GM18507 (cell line): ENCODE measurements around the gene KCNMA1.
"Not testable (repeated sequence)": the region's sequence is repeated elsewhere in the genome, so short reads cannot be mapped to it uniquely, and the experiment has no call there.

ENCODE experiments used
- DNase-seq: peaks from one replicate; pipeline ENCODE4 v3.0.0; 2011; ENCODE audit warnings: low read depth; ENCODE audit not compliant: insufficient read length; ENCODE audit errors: extremely low spot score
- FAIRE-seq: peaks from 2 replicates; lab custom pipeline; 2011; peaks lifted over from hg19 to GRCh38; lab: Jason Lieb, UNC

The KCNMA1 gene

GRCh38 chr10:77416311-77417135 is 221.1 kb downstream of the KCNMA1 start:
- DNase-seq, result no peak
- no peak for FAIRE-seq

DNA sequence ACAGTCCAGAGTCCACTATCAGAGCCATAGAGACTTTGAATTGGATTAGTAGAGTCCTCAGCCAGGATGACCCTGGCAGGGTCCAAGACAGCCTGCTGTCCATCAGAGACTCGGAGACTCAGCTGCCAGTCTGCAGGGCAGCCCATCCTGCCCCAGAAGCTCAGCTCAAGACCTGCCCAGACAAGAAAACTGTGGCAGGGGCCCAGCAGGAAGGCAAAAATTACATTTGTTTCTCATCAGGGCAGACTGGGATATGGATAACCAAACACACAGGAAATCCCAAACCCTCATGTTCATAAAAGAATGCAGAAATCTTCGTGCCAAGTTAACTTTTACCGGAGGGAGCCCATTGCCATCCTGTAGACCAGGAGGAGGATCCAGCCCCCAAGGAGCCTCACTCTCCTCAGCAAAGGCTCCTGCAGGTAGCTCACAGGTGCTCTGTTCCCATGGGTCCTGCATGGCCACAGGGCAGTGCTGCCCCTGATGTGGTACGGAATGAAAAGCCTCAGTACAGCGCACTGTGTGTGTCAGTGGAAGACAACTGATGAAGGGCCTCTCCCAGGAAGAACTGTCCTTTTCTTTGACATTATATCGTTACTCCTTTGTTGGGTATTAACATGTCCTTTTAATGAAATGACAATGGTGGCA is 222.2 kb downstream of the KCNMA1 start:
- no peak for DNase-seq
- FAIRE-seq, result no peak

- DNase-seq, result no peak
- FAIRE-seq, result no peak
Observed at GRCh38 chr10:77413231-77413630, 224.4 kb downstream of the KCNMA1 start.

- DNase-seq, FAIRE-seq: not testable (repeated sequence)
Observed at GRCh38 chr10:77412573-77413133, 225.0 kb downstream of the KCNMA1 start.

GRCh38 chr10:77411805-77412204 is 225.8 kb downstream of the KCNMA1 start:
- DNase-seq (no peak), FAIRE-seq (no peak)

DNA sequence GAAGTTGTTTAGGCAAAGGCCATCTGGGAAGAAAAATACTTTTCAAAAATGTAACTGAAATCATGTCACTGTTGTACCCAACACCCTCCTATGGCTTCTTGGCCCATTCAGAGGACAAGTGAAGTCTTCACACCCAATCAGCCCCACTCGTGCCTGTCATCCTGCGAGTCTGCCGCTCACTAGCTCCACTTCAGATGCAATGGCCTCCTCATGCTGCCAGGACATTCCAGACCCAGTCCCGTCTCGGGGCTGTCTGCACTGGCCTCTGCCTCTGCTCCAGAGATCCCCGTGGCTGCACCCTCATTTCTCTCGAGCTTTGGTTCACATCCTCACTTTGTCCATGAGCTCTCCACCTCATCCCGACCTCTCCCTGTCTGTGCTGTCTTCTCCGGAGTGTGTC is 227.1 kb downstream of the KCNMA1 start:
- no peak for DNase-seq

DNA sequence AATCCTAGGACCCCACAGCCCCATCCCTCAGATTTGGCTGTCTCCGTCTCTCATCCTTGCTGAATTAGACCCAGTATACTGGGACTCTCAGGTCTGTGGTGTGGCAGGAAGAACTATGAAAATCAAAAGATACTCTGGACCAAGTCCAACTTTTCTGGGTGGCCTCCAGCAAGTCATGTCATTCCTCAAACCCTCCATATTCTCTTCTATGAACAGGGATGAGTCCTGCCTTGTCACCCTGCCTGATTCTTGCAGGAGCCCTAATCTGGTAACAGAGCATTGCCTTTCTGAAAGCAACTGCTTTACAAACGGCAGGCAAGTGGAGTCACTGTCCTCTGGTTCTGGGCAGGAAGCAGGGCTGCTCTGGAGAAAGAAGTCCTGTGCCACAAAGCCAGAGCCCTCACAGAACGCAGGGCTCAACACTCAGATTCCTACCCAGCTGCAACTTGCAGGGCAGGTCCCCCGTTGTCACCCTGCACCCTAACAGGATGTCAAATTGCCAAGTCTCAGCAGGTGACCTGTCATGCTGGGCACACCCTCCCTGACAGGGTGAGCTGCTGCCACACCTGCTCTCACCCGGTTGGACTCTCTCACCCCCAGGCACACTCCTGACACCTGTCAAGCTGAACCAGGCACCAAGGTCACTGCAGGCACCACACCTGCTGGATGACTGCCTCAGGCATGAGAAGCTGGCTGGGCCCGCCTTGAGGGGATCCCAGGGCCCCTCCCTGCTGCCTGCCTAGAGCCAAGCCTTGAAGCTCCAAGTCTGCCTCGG is 227.7 kb downstream of the KCNMA1 start:
- DNase-seq (no peak), FAIRE-seq (no peak)

More for the DNA sequence above, 227.1 kb downstream of the KCNMA1 start:
- FAIRE-seq, result no peak

DNA sequence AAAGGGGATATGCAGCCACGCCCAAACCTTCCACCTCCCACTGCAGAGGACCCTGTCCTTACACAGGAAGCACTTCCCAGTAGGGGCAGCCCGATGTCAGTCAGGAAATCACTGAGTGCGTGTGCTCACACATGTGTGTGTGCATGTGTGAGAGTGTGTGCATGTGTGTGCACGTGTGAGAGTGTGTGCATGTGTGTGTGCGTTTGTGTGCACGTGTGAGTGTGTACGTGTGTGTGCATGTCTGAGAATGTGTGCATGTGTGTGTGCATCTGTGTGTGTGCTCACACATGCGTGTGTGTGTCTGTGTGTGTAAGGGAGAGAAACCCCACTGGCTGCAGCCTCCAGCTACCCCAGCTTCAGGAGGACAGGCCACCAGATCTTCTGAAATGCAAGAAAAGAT is 229.3 kb downstream of the KCNMA1 start:
- DNase-seq (no peak), FAIRE-seq (no peak)

DNA sequence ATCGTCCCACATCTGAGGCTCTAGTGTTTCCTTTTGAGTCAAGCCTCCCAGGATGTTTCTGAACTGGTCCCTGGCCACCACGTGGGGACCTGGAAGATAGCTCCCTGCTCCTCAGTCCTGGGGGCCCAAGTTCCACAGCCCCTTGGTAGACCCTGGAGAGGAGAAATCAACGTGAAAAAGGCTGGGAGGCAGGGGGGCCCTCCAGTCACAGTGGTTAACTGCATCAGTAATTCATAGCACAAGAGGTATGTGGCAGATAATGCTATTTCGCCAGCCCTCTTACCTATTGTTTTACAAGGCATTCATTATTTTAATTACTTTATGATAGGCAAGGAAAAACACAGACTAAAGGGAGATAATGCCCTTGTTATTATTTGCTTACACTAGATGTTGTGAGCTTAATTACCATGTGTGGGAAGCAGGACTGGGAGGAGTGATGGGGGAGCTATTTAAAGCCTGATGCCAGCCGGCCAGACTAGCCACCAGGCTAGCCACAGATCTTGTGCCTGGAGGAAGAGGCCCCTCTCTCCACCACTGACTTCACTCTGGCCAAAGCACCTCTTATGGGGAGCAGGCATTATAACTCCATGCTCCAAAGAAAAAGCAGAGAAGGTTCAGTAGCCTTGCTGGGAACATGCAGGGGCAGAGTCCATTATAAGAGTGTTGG is 230.7 kb downstream of the KCNMA1 start:
- no peak for FAIRE-seq
- no peak for DNase-seq

GRCh38 chr10:77405771-77406241 is 231.8 kb downstream of the KCNMA1 start:
- FAIRE-seq (no peak), DNase-seq (no peak)

DNA sequence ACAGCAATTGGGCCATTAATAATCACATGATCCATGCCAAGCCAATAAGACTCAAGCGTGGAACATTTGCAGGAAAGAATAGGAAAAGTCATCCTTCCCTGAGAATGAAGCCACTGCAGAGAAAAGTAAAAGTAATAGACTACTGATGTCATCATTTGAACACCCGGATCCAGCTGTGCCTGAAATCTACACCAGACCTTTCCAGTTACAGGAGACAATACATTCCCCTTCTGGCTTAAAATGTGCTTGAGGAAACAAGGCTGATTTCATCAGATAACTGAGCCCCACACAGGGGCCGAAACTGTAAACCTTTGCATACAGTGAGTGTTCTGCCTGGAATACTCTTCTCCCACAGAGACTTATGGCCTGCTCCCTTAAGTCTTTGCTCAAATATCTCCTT is 232.8 kb downstream of the KCNMA1 start:
- FAIRE-seq (no peak), DNase-seq (no peak)

GRCh38 chr10:77403761-77404160 is 233.8 kb downstream of the KCNMA1 start:
- DNase-seq, result no peak
- FAIRE-seq, result no peak

DNA sequence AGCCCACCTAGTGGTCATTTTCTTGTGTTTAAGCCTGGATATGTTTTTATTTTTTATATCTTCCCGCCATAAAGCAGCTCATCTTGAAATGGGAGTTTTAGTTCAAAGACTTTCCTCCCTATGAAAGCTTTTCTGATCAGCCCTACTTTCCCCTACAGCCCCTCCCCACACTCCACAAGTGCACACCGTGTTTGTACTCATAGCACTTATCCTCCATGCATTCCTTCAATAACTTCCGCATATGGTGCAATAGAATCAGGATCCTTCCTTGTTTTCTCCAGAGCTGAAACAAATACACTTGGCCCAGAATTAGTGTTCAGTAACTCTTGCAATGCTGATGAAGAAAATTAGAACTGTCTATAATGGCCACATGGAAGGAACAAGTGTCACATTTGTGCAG is 235.9 kb downstream of the KCNMA1 start:
- FAIRE-seq, result no peak
- no peak for DNase-seq

- DNase-seq (no peak), FAIRE-seq (no peak)
Observed at GRCh38 chr10:77400033-77400432, 237.6 kb downstream of the KCNMA1 start.

- no peak for FAIRE-seq
Observed at GRCh38 chr10:77398986-77399755, 238.4 kb downstream of the KCNMA1 start.

GRCh38 chr10:77398558-77398957 is 239.1 kb downstream of the KCNMA1 start:
- DNase-seq, result no peak

More at GRCh38 chr10:77398986-77399755, 238.4 kb downstream of the KCNMA1 start:
- no peak for DNase-seq

DNA sequence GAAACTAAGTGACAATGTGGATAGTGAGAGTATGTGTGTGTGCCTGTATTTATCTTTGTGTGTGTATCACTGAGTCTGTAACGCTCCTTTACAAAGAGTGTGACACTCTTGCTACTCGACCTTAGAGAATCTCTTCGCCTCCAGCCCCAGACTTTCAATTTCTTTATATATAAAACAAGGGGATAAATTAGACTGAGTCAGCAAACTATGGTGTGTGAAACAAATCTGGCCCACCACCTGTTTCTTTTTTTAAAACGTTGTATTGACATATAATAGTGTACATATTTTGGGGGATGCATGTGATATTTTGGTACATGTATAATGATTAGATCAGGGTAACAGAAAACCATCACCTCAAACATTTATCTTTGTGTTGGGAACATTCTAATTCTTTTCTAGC is 240.5 kb downstream of the KCNMA1 start:
- DNase-seq, result no peak
- no peak for FAIRE-seq

More at GRCh38 chr10:77398558-77398957, 239.1 kb downstream of the KCNMA1 start:
- no peak for FAIRE-seq

DNA sequence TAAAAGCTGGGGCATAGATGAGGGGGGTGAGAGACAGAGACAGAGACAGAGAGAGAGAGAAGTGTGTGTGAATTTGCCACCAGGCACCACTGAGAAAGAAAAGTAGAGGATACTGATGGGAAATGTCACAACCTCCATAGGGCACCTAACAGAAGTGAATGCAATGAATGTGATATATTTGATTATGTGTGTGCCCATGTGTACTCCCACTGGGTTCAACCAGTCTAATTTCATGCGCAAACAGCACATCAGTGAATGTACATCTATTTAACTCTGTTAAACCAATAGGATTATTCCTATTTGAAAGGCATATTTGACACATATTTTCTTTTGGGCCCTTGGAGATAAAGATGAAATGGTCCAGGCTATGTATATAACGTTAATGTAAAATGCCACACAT is 241.3 kb downstream of the KCNMA1 start:
- DNase-seq, result no peak
- no peak for FAIRE-seq
